ENCODE measurements around the gene ARFRP1. TPM values are rescaled to one million over a fixed set of nuclear protein-coding genes. Genes with fewer than 3 reads are reported as not detected.

ARFRP1 gene
- total and polyA plus RNA-seq, 12 donors, result 34.9 to 59.1 (median 40.0) TPM

- no peak for TF ChIP-seq CTCF (IDR thresholded peaks at IDR 0.05)
- no peak overlapping the region for H3K4me3 ChIP-seq
- H3K9me3 ChIP-seq, result no peaks in the 10 kb centered on the region
- H3K4me1 ChIP-seq, result peaks cover 9 to 26% (median 16%) of the 10 kb centered on the region in 9 donors
- no peak for ATAC-seq
- peaks cover 0 to 75% (median 25%) of the 10 kb centered on the region in 9 donors for H3K36me3 ChIP-seq
- no peaks in the 10 kb centered on the region for H3K27me3 ChIP-seq
- H3K27ac ChIP-seq, result no peak overlapping the region
- 82% methylated on average over 25 of the region's 25 CpGs for WGBS, 2 donors
- intact Hi-C loops (cut with DNase I), result no loop called here
- no peak for DNase-seq
Measured at GRCh38 chr20:63744574-63745423, 37.0 kb upstream of the ARFRP1 start.

GRCh38 chr20:63744158-63744557 lies 36.4 kb upstream of the ARFRP1 start:
- intact Hi-C loops (cut with DNase I), result no loop called here
- peaks cover 0 to 71% (median 25%) of the 10 kb centered on the region in 9 donors for H3K36me3 ChIP-seq
- no peaks in the 10 kb centered on the region for H3K9me3 ChIP-seq
- H3K27ac ChIP-seq, result no peak overlapping the region
- H3K4me1 ChIP-seq, result peaks cover 10 to 27% (median 17%) of the 10 kb centered on the region in 9 donors
- H3K27me3 ChIP-seq, result no peaks in the 10 kb centered on the region
- ATAC-seq (no peak), DNase-seq (no peak)
- WGBS, 2 donors, result 63 to 71% methylated on average over 4 of the region's 4 CpGs
- H3K4me3 ChIP-seq, result no peak overlapping the region
- no peak for TF ChIP-seq CTCF (IDR thresholded peaks at IDR 0.05)

GRCh38 chr20:63743210-63743970 lies 35.6 kb upstream of the ARFRP1 start:
- Histone ChIP-seq H3K36me3 (peaks cover 0 to 64% (median 25%) of the 10 kb centered on the region in 9 donors), H3K4me3 (no peak overlapping the region), H3K4me1 (peaks cover 17 to 35% (median 25%) of the 10 kb centered on the region in 9 donors), H3K9me3 (no peaks in the 10 kb centered on the region), H3K27ac (no peak overlapping the region), H3K27me3 (no peaks in the 10 kb centered on the region)
- no peak for DNase-seq
- ATAC-seq, result no peak
- intact Hi-C loops (cut with DNase I), result no loop called here
- no peak for TF ChIP-seq CTCF (IDR thresholded peaks at IDR 0.05)
- WGBS, 2 donors, result 87 to 89% methylated on average over 31 of the region's 31 CpGs

GRCh38 chr20:63742381-63743024 lies 34.7 kb upstream of the ARFRP1 start:
- no peak for DNase-seq
- Histone ChIP-seq H3K4me3 (no peak overlapping the region), H3K27me3 (peaks cover 0 to 8% (median 0%) of the 10 kb centered on the region in 7 donors), H3K27ac (peak overlapping the region in 2 of 10 donors; percentile 93 to 96), H3K36me3 (peaks cover 0 to 59% (median 25%) of the 10 kb centered on the region in 9 donors), H3K9me3 (no peaks in the 10 kb centered on the region), H3K4me1 (peaks cover 26 to 44% (median 34%) of the 10 kb centered on the region in 9 donors)
- TF ChIP-seq CTCF (IDR thresholded peaks at IDR 0.05), result no peak
- intact Hi-C loops (cut with DNase I), result no loop called here
- ATAC-seq, result no peak
- 84 to 87% methylated on average over 35 to 37 of the region's 37 CpGs for WGBS, 2 donors

Measured in heart right ventricle (tissue), 16 donors.